ENCODE results near the gene YY1AP1.

- TF ChIP-seq POLR2A (IDR thresholded peaks at IDR 0.05) (no peak), POLR2AphosphoS5 (IDR thresholded peaks at IDR 0.05; ENCODE audit: insufficient read depth in 1 of 2, low read depth in 1 of 2) (no peak)
- TF ChIP-seq, protein P1, sequence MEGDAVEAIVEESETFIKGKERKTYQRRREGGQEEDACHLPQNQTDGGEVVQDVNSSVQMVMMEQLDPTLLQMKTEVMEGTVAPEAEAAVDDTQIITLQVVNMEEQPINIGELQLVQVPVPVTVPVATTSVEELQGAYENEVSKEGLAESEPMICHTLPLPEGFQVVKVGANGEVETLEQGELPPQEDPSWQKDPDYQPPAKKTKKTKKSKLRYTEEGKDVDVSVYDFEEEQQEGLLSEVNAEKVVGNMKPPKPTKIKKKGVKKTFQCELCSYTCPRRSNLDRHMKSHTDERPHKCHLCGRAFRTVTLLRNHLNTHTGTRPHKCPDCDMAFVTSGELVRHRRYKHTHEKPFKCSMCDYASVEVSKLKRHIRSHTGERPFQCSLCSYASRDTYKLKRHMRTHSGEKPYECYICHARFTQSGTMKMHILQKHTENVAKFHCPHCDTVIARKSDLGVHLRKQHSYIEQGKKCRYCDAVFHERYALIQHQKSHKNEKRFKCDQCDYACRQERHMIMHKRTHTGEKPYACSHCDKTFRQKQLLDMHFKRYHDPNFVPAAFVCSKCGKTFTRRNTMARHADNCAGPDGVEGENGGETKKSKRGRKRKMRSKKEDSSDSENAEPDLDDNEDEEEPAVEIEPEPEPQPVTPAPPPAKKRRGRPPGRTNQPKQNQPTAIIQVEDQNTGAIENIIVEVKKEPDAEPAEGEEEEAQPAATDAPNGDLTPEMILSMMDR (IDR thresholded peaks at IDR 0.05): no peak
These were observed 52.0 kb downstream of the YY1AP1 start for GRCh38 chr1:155636397-155637153.

Measured in vagina (tissue), 2 donors.